GM18526 (cell line): ENCODE data around the gene CHAF1A.

ENCODE experiments used
- POLR2A ChIP-seq: IDR thresholded peaks from 3 replicates; pipeline ENCODE4 v1.6.1; 2011; ENCODE audit not compliant: insufficient read length; ENCODE audit errors: extremely low read depth

Gene CHAF1A

DNA sequence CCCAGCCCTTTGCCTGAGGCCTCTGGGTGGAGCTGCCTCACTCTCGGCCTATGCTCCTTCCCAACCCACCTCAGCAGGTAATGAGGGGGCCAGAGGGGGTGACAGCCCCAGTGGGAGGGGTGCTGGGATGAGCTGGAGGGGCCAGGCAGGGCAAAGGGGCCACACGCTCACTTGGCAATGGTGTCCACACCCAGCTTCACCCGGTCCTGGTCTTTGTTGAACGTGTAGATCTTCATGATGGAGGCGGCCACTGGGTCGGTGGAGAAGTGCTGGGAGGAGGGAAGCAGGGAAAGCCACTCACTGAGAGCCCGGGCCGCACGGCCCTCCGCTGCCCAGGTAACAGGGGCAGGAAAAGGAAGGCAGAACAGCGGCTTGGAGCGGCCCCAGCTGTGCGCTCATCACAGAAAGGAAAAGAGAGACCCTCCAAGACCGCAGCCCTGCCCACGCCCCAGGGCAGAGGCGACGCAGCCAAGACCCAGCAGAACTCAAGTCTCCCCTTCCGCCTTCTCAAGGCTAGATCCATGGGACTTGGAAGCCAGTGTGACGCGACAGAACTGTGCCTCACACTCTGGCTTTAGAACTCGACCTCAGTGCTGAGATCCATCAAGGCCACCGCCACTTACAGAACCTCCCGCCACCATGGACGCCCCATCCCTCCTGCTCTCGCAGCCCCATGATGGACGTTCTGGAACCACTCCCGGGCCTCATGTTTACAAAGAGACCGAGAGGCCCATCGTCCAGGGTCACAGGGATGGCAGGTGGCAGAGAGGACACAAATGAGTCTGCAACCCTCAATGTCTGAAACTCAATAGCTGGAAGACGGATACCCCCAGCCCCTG, 45.9 kb downstream of the CHAF1A start:
- no peak for TF ChIP-seq POLR2A

DNA sequence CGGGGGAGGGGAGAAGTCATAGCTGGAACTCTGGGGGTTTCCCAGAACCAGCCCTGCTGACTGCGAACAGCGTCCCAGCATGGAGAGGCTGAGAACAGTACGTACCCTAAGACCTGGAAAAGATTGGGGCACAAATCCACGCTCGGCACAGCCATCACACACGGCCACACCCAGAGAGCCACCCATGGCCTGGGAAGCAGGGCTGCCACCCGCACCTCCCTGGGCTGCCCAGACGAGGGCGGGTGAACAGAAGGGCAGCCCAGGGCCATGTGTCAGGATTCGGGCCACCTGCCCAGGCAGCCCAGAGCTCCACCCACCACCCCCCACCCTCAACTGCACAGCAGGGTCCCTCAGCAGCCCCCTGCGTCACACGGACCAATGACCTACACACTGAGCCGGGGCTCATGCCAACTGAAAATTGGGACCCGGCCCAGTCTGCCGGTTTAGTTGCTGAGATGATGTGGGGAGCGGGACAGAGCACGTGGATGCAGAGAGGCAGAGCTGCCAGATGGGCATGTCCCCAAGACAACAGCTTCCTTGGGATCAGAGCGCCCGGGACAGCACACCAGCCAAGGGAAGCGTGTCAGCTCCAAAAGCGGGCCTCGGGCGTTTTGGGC, 46.7 kb downstream of the CHAF1A start:
- TF ChIP-seq POLR2A = no peak

DNA sequence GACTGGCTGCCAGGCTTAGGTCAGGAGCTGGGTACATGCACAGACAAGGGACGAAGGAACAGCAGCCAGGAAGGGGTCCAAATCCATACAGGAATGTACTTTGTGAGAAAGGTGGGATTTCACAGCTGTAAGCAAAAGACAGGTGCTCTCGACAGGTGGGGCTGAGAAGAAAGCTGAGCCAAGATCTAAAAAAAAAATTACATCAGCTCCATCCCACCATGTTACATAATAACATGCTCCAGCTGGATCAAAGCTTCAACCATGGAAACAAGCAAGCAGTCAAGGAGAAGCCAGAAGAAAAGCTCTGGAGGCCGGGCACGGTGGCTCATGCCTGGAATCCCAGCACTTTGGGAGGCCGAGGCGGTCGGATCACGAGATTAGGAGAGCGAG, 47.2 kb downstream of the CHAF1A start:
- no peak for TF ChIP-seq POLR2A

DNA sequence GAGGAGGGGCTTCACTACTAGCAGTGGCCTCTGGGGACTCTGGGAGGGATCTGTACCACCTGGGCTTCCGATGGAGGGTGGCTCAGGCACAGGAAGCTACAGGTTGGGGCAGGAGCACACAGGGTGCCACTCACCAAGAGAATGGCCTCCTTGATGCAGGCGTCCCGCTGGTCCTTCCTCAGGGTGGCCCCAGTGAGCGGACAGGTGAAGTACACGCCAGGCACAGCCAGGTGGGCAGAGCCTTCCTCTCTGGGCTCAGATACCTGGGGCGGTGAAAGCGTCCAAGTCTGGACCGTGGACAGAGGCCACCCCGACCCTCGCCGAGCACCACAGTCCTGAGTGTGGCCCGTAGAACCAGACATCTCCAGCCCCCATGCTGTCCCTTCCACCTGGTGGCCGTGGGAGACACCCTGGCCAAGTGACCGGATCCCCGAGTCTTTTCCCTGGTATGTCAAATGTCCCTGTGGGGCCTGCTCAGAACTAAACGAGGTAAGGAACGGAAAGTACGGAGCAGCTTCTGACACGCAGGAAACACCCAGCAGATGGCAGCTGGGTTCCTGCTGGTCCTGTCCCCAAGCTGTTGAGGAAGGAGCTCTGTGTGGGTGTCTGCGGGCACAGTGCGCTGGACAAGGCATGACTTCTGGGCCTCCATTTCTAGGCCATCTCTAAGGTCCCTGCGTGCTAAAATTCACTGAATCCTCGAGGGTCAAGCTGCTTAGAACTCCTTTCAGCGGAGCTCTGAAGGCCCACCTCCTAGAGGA, 50.0 kb downstream of the CHAF1A start:
- no peak for TF ChIP-seq POLR2A

DNA sequence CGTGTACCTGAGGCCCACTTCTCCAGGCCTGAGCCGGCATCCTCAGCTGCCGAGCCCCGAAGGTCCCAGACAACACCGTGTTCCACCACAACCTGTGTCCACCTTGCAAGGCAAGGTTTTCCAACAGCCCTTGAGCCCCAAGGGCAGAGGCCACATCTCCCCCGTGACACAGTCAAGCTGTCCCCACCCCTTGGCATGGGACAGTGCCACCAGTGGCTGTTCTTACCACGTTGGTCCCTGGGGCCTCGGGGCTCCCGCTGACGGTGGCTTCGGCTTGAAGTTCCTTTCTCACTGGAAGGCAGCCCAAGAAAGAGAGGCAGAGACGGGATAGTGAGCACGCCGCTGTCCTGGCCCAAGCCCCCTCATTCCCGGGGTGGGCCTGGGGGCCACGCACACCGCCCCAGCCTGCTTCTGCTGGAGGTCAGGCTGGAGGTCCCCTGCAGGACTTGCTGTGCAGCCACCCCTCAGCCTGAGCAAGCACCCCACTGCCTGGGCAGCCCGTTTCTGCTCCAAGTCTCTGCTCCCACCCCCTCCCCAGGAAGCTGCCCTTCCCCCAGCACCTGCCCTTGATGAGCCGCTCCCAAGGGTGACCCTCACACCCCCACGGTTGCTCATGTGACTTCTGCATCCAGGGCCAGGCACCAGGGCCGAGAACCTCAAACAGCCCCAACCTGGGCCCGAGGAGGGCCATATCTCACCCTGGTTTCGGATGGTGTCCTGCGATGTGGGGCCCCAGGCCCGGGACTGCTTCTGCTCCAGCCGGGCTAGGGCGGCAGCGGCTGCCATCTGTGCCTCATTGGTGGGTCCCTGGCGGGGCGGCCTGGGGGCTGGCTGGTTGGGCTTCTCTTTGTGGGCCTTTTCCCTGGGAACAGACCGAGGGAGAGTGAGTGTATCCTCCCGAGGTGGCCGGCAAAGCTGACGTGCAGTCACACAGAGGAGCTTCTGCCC, 51.1 kb downstream of the CHAF1A start:
- TF ChIP-seq POLR2A = no peak

DNA sequence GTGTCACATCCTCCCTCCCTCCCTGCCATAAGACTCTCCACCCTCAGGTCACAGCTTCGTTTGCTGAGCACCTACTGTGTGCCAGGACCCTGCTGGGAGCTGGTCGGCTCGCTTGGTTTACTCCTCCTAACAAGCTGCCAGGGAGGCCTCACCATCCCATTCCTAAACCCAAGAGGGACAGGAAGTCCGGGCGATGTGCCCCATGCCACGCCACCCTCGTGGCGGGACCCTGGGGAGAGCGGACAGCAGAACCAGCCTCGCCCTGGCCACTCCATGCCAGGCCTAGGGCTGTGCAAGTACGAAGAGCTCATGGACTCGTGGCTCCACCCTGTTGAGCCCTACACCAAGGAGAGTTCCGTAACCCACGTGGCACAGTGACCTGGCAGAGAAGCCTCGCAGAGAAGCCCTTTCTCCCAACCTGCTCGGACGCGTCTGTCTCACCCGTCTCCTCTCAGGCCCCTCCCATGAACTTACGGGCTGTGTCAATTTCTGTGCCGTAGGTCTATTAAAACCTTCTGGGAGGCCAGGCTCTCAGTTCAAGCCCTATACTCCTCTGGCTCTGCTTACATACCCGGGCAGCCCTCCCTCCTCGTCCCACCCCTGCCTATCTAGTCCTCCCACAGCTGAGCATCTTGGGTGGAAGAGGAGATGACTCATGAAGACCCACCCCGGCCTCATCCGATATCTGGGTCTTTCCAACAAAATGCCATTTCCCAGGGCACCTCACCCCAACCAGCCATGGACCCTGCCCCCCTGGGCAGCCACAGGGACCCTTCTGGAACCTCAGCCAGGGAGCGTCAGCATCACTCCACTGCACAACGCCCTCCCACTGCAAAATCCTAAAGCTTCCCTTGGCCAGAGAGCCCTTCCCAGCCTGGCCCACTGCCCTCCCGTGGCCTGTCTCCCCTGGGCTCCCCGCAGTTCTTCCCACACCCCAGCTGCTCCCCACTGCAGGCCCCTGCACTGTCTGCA, 52.6 kb downstream of the CHAF1A start:
- no peak for TF ChIP-seq POLR2A

DNA sequence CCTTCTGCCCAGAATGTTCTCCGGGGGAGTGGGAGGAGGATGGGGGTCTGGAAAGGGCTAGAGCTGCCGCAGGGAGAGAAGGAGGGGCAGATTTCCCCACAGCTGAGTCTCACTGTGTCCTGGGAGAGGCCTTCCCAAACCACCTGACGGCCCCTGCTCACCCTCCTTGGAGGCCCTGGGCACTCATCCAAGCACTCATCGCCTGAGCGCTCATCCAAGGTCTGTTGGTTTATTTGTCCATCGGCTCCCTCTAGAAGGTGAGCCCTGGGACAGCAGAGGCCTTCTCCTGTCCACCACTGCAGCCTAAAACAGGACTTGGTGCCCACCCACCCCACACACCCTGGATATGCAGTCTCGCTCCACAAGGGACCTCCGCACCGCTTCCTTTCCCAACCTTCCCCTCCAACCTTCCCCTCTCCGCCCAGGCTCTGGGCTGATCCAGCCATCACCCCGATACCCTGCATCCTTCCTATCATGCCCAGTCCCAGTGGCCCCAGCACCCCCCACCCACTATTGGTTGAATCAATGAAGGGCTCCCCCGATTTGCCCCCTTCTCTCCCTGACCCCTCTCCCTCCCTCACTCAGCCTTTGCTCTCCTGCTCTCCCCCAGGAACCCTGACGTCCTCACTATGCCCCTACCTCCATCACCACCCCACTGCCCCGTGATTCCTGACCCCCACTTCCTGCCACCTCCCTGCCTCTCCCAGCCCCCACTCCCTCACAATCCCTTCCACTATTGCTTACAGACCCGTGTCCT, 53.5 kb downstream of the CHAF1A start:
- TF ChIP-seq POLR2A = no peak

DNA sequence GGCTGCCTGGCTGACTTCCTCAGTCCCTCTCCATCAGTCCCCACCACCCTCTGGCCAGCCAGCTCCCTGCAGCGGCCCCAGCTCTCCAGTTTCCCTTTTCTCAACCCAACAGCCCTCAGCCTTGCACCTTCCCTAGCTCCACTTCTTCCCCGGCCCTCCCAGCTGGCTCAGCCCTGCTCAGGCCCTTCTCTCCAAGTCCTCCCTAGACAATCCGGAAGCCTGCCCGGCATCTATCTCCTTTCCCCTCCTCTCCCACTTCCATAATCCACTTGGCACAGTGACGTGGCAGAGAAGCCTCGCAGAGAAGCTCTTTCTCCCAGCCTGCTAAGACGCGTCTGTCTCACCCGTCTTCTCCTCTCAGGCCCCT, 54.0 kb downstream of the CHAF1A start:
- no peak for TF ChIP-seq POLR2A

DNA sequence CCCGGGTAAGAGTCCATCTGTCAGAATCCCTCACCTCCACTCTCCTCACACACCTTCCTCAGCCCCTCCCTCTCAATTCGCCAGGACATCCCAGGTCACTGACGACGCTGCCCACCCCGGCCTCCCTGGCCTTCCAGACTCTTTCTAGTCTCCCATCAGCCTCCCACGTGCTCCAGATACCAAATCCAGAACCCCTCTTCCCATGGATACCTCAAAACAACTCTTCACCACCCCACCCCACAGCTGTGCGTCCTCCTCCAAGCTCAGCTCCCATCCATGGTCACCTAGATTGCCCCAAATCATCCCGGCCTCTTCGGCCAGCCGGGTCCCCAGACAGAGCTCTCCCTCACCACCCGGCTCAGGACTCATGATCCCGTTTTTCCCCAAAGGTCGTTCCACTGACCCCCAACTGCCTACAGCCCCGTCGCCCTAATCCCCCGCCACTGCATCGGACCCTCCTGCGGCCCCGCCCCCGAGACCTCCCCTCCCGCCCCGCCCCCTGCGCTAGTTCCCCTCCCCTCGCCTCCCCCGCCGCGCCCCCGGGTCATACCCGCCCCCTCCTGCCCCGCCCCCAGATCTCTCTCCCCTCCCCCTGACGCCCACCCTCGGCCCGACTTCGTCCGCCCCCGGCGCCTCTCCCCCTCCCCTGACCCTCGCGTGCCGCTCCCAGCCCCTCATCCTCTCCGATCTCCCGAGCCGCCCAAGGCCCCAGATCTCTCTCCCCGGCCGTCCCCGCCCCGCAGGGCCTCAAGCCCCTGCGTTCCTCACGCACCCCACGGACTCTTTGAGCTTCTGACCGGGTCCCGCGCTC, 54.6 kb downstream of the CHAF1A start:
- no peak for TF ChIP-seq POLR2A

DNA sequence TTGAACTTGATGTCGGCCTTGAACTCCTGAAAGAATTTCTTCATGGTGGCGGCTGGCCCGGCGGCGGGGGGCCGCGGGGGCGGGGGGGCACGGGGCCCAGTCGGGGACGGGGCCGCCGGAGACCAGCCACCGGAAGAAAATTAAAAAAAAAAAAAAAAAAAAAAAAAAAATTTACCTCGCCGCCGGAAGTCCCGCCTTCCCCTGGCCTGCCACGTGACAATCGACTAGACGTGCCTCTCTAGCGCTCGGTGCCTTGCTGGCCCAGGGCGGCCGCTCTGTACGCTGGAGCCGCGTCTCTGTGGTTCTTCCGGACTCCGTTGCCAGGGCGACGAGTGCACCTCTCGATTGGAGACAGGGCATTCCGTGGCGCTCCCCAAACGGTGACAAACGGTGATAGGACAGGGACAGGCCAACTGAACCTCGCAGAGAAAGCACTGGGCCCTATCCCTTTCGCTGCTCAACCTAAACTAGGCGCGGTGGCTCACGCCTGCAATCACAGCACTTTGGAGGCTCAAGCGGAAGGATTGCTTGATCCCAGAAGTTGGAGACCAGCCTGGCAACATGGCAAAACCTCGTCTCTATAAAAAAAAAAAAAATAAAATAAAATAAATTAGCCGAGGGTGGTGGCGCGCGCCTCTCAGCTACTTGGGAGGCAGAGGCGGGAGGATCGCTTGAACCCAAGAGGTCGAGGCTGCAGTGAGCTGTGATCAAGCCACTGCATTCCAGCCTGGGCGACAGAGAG, 55.4 kb downstream of the CHAF1A start, which contains the start of gene UBXN6:
UBXN6 (minus strand) TSS at position 141 of the 742 bp plus-strand sequence; CDS start at position 44, 97 bp downstream.
- no peak for TF ChIP-seq POLR2A

DNA sequence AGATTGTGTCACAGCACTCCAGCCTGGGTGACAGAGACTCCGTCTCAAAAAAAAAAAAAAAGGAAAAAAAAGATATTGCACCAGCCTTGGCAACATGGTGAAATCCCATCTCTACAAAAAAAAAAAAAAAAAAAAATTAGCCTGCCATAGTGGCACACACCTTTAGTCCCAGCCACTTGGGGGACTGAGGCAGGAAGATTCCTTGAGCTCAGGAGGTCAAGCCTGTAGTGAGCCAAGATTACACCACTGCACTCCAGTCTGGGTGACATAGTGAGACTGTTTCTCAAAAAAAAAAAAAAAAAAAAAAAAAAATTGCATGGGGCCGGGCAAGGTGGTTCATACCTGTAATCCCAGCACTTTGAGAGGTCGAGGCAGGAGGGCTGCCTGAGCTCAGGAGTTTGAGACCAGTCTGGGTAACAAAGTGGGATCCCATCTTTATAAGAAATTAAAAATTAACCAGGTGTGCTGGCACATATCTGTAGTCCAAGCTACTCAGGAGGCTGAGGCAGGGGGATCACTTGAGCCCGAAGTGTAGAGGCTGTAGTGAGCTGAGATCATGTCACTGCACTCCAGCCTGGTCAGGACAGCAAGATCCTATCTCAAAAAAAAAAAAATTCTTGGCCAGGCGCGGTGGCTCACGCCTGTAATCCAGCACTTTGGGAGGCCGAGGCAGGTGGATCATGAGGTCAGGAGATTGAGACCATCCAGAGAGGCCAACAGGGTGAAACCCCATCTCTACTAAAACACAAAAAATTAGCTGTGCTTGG, 62.6 kb downstream of the CHAF1A start:
- no peak for TF ChIP-seq POLR2A
